ENCODE results near the gene SLBP. TPM values are rescaled to one million over a fixed set of nuclear protein-coding genes. Genes with fewer than 3 reads are reported as not detected.

SLBP gene
- total and polyA plus RNA-seq, 2 donors (not counting 3 experiments of a cell fraction or from before 2014, with no cell fraction given): 48.3 to 63.1 TPM

GRCh38 chr4:1644891-1645657 lies 67.0 kb downstream of the SLBP start:
- Histone ChIP-seq H3K27ac (ENCODE audit: insufficient read depth, low read depth, low read length) (no peak overlapping the region), H3K36me3 (ENCODE audit: control insufficient read depth in 2 of 2, extremely low read depth in 1 of 2, insufficient read depth in 2 of 2, low read length in 2 of 2) (no peaks in the 10 kb centered on the region), H3K9me1 (replicated peaks; ENCODE audit: control insufficient read depth, extremely low read depth, insufficient read depth, low read length) (no peaks in the 10 kb centered on the region), H3K4me2 (ENCODE audit: insufficient read depth, low read length) (no peak overlapping the region), H3K9me3 (replicated peaks; ENCODE audit: control insufficient read depth, insufficient read depth, low read length) (no peaks in the 10 kb centered on the region), H3K27me3 (ENCODE audit: control insufficient read depth in 2 of 2, insufficient read depth in 2 of 2, low read length in 2 of 2) (no peaks in the 10 kb centered on the region), H3K79me2 (ENCODE audit: control insufficient read depth, insufficient read depth, low read length) (no peaks in the 10 kb centered on the region), H3K9ac (replicated peaks; ENCODE audit: extremely low read depth, insufficient read depth, low read length) (no peak overlapping the region), H3K4me3 (replicated peaks in 1 of 3; ENCODE audit: insufficient read depth in 1 of 3, low read depth in 1 of 3, low read length in 3 of 3) (no peak overlapping the region), H3K4me1 (ENCODE audit: control insufficient read depth, extremely low read depth, insufficient read depth, low read length) (no peaks in the 10 kb centered on the region), H4K20me1 (replicated peaks; ENCODE audit: control insufficient read depth, extremely low read depth, insufficient read depth, low read length) (no peaks in the 10 kb centered on the region), H2AFZ (ENCODE audit: low read depth, low read length) (no peak overlapping the region)
- dilution Hi-C loops (cut with MboI; ENCODE audit: extremely low pct_ligation_motif_present, low sequenced_read_pairs) (no loop called here), intact Hi-C loops (cut with micrococcal nuclease) (no loop called here)
- FAIRE-seq: no peak
- TF ChIP-seq EZH2 (IDR thresholded peaks at IDR 0.05; ENCODE audit: borderline replicate concordance, low read depth, low read length, severe bottlenecking) (no peak), MYC (IDR thresholded peaks at IDR 0.05; ENCODE audit: low read depth, low read length) (no peak), JUN (IDR thresholded peaks at IDR 0.05; ENCODE audit: borderline replicate concordance, insufficient read depth, insufficient read length, low read depth) (no peak), GATA2 (IDR thresholded peaks at IDR 0.05; ENCODE audit: insufficient read depth, insufficient read length, low read depth, low read length) (no peak), POLR2A (IDR thresholded peaks at IDR 0.05; ENCODE audit: low read depth, low read length) (no peak), FOS (IDR thresholded peaks at IDR 0.05; ENCODE audit: borderline replicate concordance, insufficient read depth, low read length) (no peak), POLR2AphosphoS5 (IDR thresholded peaks at IDR 0.05; ENCODE audit: insufficient read depth, low read depth, low read length) (no peak)
- TF ChIP-seq, protein P1, sequence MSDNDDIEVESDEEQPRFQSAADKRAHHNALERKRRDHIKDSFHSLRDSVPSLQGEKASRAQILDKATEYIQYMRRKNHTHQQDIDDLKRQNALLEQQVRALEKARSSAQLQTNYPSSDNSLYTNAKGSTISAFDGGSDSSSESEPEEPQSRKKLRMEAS (IDR thresholded peaks at IDR 0.05; ENCODE audit: insufficient read depth, insufficient read length): no peak
- TF ChIP-seq, protein P2, sequence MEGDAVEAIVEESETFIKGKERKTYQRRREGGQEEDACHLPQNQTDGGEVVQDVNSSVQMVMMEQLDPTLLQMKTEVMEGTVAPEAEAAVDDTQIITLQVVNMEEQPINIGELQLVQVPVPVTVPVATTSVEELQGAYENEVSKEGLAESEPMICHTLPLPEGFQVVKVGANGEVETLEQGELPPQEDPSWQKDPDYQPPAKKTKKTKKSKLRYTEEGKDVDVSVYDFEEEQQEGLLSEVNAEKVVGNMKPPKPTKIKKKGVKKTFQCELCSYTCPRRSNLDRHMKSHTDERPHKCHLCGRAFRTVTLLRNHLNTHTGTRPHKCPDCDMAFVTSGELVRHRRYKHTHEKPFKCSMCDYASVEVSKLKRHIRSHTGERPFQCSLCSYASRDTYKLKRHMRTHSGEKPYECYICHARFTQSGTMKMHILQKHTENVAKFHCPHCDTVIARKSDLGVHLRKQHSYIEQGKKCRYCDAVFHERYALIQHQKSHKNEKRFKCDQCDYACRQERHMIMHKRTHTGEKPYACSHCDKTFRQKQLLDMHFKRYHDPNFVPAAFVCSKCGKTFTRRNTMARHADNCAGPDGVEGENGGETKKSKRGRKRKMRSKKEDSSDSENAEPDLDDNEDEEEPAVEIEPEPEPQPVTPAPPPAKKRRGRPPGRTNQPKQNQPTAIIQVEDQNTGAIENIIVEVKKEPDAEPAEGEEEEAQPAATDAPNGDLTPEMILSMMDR (IDR thresholded peaks at IDR 0.05; ENCODE audit: extremely low read depth in 1 of 2, insufficient read depth in 1 of 2, low read depth in 1 of 2, low read length in 2 of 2): no peak
- CTCF ChIA-PET: no interaction called here
- no peak for DNase-seq (ENCODE audit: low read depth, low spot score)
- no TSS peak for BruUV-seq (replicated peaks)
- POLR2A ChIA-PET: no interaction called here

Measured in endothelial cell of umbilical vein (primary cell).